Activated CD8-positive, alpha-beta T cell treated with anti-CD3 and anti-CD28 coated beads for 36 hours (primary cell): ENCODE results near the gene IL1RAPL2. TPM values are rescaled to one million over a fixed set of nuclear protein-coding genes. Genes with fewer than 3 reads are reported as not detected.

Experiments
- ATAC-seq: fragments of 200-7000 bp; cut with Tn5 transposase; one replicate; pipeline ENCODE4 v1.10.0; 2021; ENCODE audit warnings: mild to moderate bottlenecking, moderate library complexity
- CTCF ChIA-PET: fragments of 350-600 bp; sonication (Branson Sonifier 250); formaldehyde crosslinking; loops from one replicate; lab custom pipeline; 2021; ENCODE audit warnings: antibody characterized with exemption; lab: Charles Lee
- POLR2A ChIA-PET: fragments of 350-600 bp; sonication (Branson Sonifier 250); formaldehyde crosslinking; loops from one replicate; lab custom pipeline; 2021; ENCODE audit warnings: antibody characterized with exemption; lab: Charles Lee
- DNase-seq: peaks from one replicate; pipeline ENCODE4 v3.0.0-alpha.2; 2020
- H3K27ac Mint-ChIP-seq: one replicate; pipeline ENCODE4 v1.8.0; 2021; ENCODE audit warnings: mild to moderate bottlenecking, mixed read lengths
- H3K27me3 Mint-ChIP-seq: one replicate; pipeline ENCODE4 v1.8.0; 2021; ENCODE audit warnings: mixed read lengths
- H3K36me3 Mint-ChIP-seq: one replicate; pipeline ENCODE4 v1.8.0; 2021; ENCODE audit warnings: low read depth, mixed read lengths
- H3K4me1 Mint-ChIP-seq: one replicate; pipeline ENCODE4 v1.8.0; 2021; ENCODE audit warnings: low read depth, mixed read lengths
- H3K4me3 Mint-ChIP-seq: one replicate; pipeline ENCODE4 v1.8.0; 2021; ENCODE audit warnings: mild to moderate bottlenecking, moderate library complexity, mixed read lengths
- H3K9me3 Mint-ChIP-seq: one replicate; pipeline ENCODE4 v1.8.0; 2021; ENCODE audit warnings: mixed read lengths
- intact Hi-C: fragments of 100-400 bp; cut with micrococcal nuclease; formaldehyde crosslinking; loops from one replicate; pipeline ENCODE4 v1.10.0; 2022
- total RNA-seq, 2 experiments: library from RNA; stranded (reverse); gene quantifications; one replicate each; pipeline ENCODE4 v1.2.3, GENCODE V29; 2021
- TF ChIP-seq, protein P1 (sequence below): fragments of 200-600 bp; IDR thresholded peaks from one replicate; pipeline ENCODE4 v1.8.0; 2022; ENCODE audit warnings: antibody characterized with exemption, mild to moderate bottlenecking

The IL1RAPL2 gene
- total RNA-seq, 2 experiments from 2014 or later, result not detected

DNA sequence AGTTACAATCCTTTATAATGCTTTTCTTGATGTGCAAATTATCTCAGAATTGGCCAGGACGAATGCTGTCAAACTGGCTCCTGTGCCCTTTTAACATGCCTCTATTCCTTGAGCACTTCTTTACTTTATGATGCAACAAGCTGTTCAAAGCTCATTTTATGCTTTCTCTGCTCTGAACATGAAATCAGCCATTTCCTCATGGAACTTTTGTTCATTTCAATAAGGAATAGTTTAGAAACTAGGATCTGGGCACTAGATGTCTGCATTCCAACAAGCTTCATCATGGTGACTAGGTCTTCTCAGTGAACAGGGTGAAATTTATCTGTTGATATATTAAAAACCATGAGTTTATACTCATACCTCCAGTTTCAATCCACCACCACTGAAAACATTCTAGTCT is 741.8 kb downstream of the IL1RAPL2 start:
- POLR2A ChIA-PET, result no interaction called here
- Mint-ChIP-seq H3K27ac (no peak overlapping the region), H3K9me3 (no peaks in the 10 kb centered on the region), H3K36me3 (no peaks in the 10 kb centered on the region), H3K4me1 (no peaks in the 10 kb centered on the region), H3K4me3 (no peak overlapping the region), H3K27me3 (no peaks in the 10 kb centered on the region)
- no peak for ATAC-seq
- intact Hi-C loops, result no loop called here
- CTCF ChIA-PET, result no interaction called here
- TF ChIP-seq, protein P1, sequence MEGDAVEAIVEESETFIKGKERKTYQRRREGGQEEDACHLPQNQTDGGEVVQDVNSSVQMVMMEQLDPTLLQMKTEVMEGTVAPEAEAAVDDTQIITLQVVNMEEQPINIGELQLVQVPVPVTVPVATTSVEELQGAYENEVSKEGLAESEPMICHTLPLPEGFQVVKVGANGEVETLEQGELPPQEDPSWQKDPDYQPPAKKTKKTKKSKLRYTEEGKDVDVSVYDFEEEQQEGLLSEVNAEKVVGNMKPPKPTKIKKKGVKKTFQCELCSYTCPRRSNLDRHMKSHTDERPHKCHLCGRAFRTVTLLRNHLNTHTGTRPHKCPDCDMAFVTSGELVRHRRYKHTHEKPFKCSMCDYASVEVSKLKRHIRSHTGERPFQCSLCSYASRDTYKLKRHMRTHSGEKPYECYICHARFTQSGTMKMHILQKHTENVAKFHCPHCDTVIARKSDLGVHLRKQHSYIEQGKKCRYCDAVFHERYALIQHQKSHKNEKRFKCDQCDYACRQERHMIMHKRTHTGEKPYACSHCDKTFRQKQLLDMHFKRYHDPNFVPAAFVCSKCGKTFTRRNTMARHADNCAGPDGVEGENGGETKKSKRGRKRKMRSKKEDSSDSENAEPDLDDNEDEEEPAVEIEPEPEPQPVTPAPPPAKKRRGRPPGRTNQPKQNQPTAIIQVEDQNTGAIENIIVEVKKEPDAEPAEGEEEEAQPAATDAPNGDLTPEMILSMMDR, result no peak
- no peak for DNase-seq

DNA sequence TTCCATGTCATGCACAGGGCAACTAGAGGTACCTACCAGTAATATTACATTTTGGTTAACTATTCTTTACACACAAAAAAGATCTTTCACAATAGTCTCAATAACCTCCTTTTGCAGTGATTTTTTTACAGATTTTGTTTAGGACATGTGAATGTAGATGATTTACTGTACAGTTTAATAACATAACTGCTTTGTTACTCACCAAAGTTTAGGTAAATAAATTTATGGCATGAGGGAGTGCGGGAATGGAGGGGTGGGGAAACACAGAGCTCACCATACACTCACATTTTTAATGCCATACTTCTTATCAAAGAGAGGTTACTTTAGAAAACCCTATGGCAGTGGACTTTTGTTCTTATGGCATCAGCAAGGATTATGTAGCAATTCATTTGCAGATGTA is 747.6 kb downstream of the IL1RAPL2 start:
- ChIA-PET POLR2A (no interaction called here), CTCF (no interaction called here)
- Mint-ChIP-seq H3K27ac (no peak overlapping the region), H3K9me3 (no peaks in the 10 kb centered on the region), H3K36me3 (no peaks in the 10 kb centered on the region), H3K4me1 (no peaks in the 10 kb centered on the region), H3K27me3 (no peaks in the 10 kb centered on the region), H3K4me3 (no peak overlapping the region)
- TF ChIP-seq, protein P1, result no peak
- ATAC-seq (no peak), DNase-seq (no peak)
- intact Hi-C loops, result no loop called here

DNA sequence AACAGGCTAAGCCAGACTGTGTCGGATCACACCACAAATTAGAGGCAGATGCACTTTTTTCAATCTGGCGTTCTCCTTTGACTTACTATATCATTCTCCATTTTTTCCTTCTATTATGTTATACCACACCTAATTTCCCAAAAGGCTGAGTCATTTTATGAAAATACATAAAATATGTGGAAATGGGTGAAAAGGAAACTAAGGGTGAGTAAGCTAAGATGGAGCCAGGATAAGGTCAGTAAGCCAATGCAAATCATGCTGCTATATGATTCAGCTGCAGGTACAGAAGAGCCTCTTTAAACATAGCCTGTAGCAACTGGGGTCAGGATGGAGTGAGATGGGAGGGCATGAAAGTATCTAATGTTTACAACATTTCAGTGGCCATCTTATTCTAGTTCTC is 748.5 kb downstream of the IL1RAPL2 start:
- intact Hi-C loops, result no loop called here
- Mint-ChIP-seq H3K4me3 (no peak overlapping the region), H3K36me3 (no peaks in the 10 kb centered on the region), H3K27ac (no peak overlapping the region), H3K4me1 (no peaks in the 10 kb centered on the region), H3K9me3 (no peaks in the 10 kb centered on the region), H3K27me3 (no peaks in the 10 kb centered on the region)
- ATAC-seq (no peak), DNase-seq (no peak)
- TF ChIP-seq, protein P1, result no peak
- ChIA-PET POLR2A (no interaction called here), CTCF (no interaction called here)

DNA sequence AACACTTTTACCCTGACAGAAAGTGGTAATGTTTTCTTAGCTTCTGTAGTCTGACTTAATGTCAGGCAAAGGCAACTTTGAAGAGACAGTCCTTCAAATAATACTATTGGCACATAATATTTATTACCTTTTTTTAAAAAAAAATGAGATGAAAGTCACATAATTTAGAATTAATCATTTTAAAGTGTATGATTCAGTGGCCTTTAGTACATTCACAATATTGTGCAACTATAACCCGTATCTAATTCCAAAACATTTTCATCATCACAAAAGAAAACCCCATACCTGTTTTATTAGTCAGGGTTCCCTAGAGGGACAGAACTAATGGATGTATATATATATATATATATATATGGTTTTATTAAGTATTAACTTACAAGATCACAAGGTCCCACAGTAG is 749.2 kb downstream of the IL1RAPL2 start:
- Mint-ChIP-seq H3K36me3 (no peaks in the 10 kb centered on the region), H3K4me3 (no peak overlapping the region), H3K9me3 (no peaks in the 10 kb centered on the region), H3K4me1 (no peaks in the 10 kb centered on the region), H3K27me3 (no peaks in the 10 kb centered on the region), H3K27ac (no peak overlapping the region)
- DNase-seq (no peak), ATAC-seq (no peak)
- ChIA-PET POLR2A (no interaction called here), CTCF (no interaction called here)
- TF ChIP-seq, protein P1, result no peak
- intact Hi-C loops, result no loop called here

DNA sequence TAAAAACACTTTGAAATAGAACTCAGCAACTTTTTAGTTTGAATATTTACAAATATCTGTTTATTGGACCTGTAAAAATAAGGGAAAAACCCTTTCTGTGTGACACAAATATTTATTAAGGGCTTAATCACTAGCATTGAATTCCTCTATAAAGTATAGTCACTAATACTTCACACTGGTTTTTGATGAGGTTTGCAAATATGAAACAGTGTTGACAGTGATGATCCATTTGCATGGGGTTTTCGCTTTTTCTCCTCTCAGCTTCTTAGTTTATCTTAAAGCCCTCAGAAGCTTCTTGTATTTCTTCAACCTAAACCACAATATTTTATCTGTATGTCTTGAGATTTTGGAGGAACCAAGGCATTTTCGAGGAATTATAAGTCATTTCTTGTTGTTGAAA is 751.1 kb downstream of the IL1RAPL2 start:
- Mint-ChIP-seq H3K27me3 (no peaks in the 10 kb centered on the region), H3K4me1 (no peaks in the 10 kb centered on the region), H3K36me3 (no peaks in the 10 kb centered on the region), H3K9me3 (no peaks in the 10 kb centered on the region), H3K4me3 (no peak overlapping the region), H3K27ac (no peak overlapping the region)
- no peak for DNase-seq
- TF ChIP-seq, protein P1, result no peak
- intact Hi-C loops, result no loop called here
- POLR2A ChIA-PET, result no interaction called here
- CTCF ChIA-PET, result no interaction called here
- no peak for ATAC-seq
